K562 (cell line): ENCODE measurements around the gene NRM. TPM values are rescaled to one million over a fixed set of nuclear protein-coding genes. Genes with fewer than 3 reads are reported as not detected.

Experiments
- ARNT ChIP-seq, 2 experiments: fragments of 450-650 bp; IDR thresholded peaks; 2 replicates each; pipeline ENCODE4 v1.6.1; 2016; ENCODE audit warnings: mild to moderate bottlenecking in 1 of 2
- ATF1 ChIP-seq, 2 experiments: fragments of 450-650 bp in 1 of 2; IDR thresholded peaks; 2 replicates each; pipeline ENCODE4 v1.6.1; 2016; ENCODE audit warnings: missing compliant biosample characterization in 1 of 2, missing genetic modification characterization in 1 of 2
- ATF7 ChIP-seq: fragments of 450-650 bp; IDR thresholded peaks from 2 replicates; pipeline ENCODE4 v1.7.1; 2014; ENCODE audit warnings: mild to moderate bottlenecking, moderate library complexity
- GABPB1 ChIP-seq: sonication (generic); formaldehyde crosslinking; IDR thresholded peaks from 2 replicates; pipeline ENCODE4 v1.8.0; 2022; ENCODE audit warnings: mild to moderate bottlenecking, missing genetic modification reagents
- HIVEP1 ChIP-seq: fragments of 250-450 bp; sonication (Bioruptor Pico); IDR thresholded peaks from 2 replicates; pipeline ENCODE4 v1.4.0; 2020; ENCODE audit warnings: mild to moderate bottlenecking
- JUND ChIP-seq, 2 experiments: IDR thresholded peaks; 2 replicates in 1 of 2; 3 replicates in 1 of 2; pipeline ENCODE4 v1.6.1; 2011; ENCODE audit warnings: borderline replicate concordance in 2 of 2, low read depth in 2 of 2, low read length in 2 of 2, improper control_type of control experiment in 1 of 2, missing biosample characterization in 1 of 2, missing genetic modification characterization in 1 of 2, missing genetic modification reagents in 1 of 2
- KHSRP ChIP-seq: fragments of 450-650 bp; IDR thresholded peaks from 2 replicates; pipeline ENCODE4 v1.6.1; 2017
- L3MBTL2 ChIP-seq: fragments of 450-650 bp; IDR thresholded peaks from 2 replicates; pipeline ENCODE4 v1.6.1; 2016; ENCODE audit warnings: mild to moderate bottlenecking, moderate library complexity
- MED1 ChIP-seq: sonication (generic); formaldehyde crosslinking; IDR thresholded peaks from 2 replicates; pipeline ENCODE4 v1.8.1; 2023; ENCODE audit warnings: missing genetic modification reagents, borderline replicate concordance
- MEF2D ChIP-seq: conservative IDR thresholded peaks from 2 replicates; pipeline ENCODE4 v1.6.1; 2016; ENCODE audit warnings: low read depth, missing genetic modification characterization, missing compliant biosample characterization
- NRF1 ChIP-seq, 2 experiments: fragments of 450-650 bp; IDR thresholded peaks in 1 of 2; conservative IDR thresholded peaks in 1 of 2; 2 replicates each; pipeline ENCODE4 v1.6.1; 2014; ENCODE audit warnings: mild to moderate bottlenecking in 2 of 2
- PYGO2 ChIP-seq: fragments of 450-650 bp; IDR thresholded peaks from 2 replicates; pipeline ENCODE4 v1.6.1; 2016; ENCODE audit warnings: mild to moderate bottlenecking, missing genetic modification characterization, moderate library complexity, missing compliant biosample characterization
- RBM22 ChIP-seq: fragments of 200-400 bp; formaldehyde crosslinking; IDR thresholded peaks from 2 replicates; pipeline ENCODE4 v1.6.1; 2018; ENCODE audit warnings: low read length, low read depth; ENCODE audit not compliant: poor library complexity, severe bottlenecking
- RBM25 ChIP-seq: fragments of 200-400 bp; formaldehyde crosslinking; IDR thresholded peaks from 2 replicates; pipeline ENCODE4 v1.6.1; 2018; ENCODE audit warnings: low read length, low read depth, moderate library complexity; ENCODE audit not compliant: severe bottlenecking
- RFX5 ChIP-seq: IDR thresholded peaks from 2 replicates; pipeline ENCODE4 v1.6.1; 2011; ENCODE audit warnings: low read depth, mild to moderate bottlenecking, improper control_type of control experiment, low read length
- SMARCA4 ChIP-seq: fragments of 450-650 bp; IDR thresholded peaks from 2 replicates; pipeline ENCODE4 v1.6.1; 2016
- ZEB2 ChIP-seq: fragments of 450-650 bp; IDR thresholded peaks from 2 replicates; pipeline ENCODE4 v1.6.1; 2016
- polyA plus RNA-seq, 8 experiments: library from polyadenylated mRNA; depleted of rRNA in 4 of 8; stranded (reverse) in 5 of 8; unstranded in 3 of 8; fragments of >200 nt; fragmentation: Nextera tagmentation in 2 of 8; fragmentation: Illumina TruSeq in 1 of 8; extraction: Ambion mirVana in 2 of 8; extraction: Trizol in 1 of 8; gene quantifications; 2 replicates each; pipeline versions ENCODE4 v1.2.1 to v1.2.3, GENCODE V29; 2011 to 2014; ENCODE audit warnings: inconsistent platforms in 1 of 8, missing spikeins in 1 of 8
- total RNA-seq, 7 experiments: library from RNA; depleted of rRNA in 6 of 7; stranded (reverse); fragments of >200 nt in 6 of 7; fragmentation: Illumina TruSeq in 2 of 7; extraction: Trizol in 2 of 7; gene quantifications; 2 replicates each; pipeline versions ENCODE4 v1.2.1 to v1.2.3, GENCODE V29; 2011 to 2021; ENCODE audit warnings: low replicate concordance in 1 of 7
- TF ChIP-seq, protein P1 (sequence below): fragments of 150-350 bp; conservative IDR thresholded peaks from 2 replicates; pipeline ENCODE4 v1.6.1; 2014; ENCODE audit warnings: low read length
- TF ChIP-seq, protein P2 (sequence below), 2 experiments: IDR thresholded peaks; 2 replicates each; pipeline ENCODE4 v1.6.1; 2012; ENCODE audit warnings: improper control_type of control experiment in 2 of 2, low read depth in 2 of 2, low read length in 2 of 2, borderline replicate concordance in 1 of 2
- TF ChIP-seq, protein P3 (sequence below): sonication (generic); formaldehyde crosslinking; IDR thresholded peaks from 2 replicates; pipeline ENCODE4 v1.8.1; 2023; ENCODE audit warnings: mild to moderate bottlenecking, missing genetic modification reagents

The NRM gene
- total and polyA plus RNA-seq, 9 of the 15 experiments (the other 6 are each of a cell fraction or from before 2014, with no cell fraction given): 9.7 to 58.2 (median 18.1) TPM

DNA sequence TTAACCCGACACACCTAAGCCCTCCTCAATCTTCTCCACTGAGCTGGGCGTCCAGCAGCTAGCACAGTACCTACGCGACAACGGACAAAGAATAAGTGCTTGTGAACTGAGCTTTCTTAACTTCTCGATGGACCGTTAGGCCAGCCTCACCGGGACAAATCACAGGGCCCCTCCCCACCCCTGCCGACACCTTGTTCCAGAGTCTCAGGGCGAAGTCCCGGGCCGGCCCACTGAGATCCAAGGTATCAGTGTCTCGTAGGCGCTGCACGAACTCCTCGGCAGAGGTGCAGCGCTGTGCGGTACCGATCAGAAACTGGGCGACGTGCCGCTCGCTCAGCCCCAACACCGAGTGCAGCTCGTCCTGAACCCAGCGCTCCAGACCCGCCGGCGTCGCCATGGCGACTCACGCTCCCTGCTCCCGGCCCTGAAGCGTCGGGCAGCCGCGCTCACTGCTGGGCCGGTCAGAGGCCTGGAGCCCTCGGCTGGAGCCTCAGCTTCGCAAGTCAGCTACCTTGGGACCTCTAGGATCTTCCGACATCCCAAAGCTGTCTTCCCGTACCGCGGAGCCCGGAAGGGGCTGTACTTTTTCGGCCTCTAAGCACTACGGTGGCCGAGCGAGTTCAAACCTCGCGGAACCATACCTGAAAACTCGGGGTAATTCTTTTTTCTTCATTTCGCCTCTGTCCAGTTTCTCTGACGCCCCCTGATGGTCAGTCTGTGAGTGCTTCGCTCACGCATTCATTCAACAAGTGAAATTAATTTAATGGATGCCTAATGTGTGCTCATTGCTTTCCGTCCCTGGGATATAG is 18.1 kb downstream of the NRM start, which contains the start of gene DHX16 (continued):
- peak; percentile 60 for TF ChIP-seq RBM25
- TF ChIP-seq MED1: no peak
- TF ChIP-seq PYGO2 (tag): no peak
- no peak for TF ChIP-seq ATF1 (CRISPR knock-in tag; IDR thresholded peaks at IDR 0.05)
- TF ChIP-seq ATF1 (tag; IDR thresholded peaks at IDR 0.05): peak; percentile 67
- TF ChIP-seq, protein P1, sequence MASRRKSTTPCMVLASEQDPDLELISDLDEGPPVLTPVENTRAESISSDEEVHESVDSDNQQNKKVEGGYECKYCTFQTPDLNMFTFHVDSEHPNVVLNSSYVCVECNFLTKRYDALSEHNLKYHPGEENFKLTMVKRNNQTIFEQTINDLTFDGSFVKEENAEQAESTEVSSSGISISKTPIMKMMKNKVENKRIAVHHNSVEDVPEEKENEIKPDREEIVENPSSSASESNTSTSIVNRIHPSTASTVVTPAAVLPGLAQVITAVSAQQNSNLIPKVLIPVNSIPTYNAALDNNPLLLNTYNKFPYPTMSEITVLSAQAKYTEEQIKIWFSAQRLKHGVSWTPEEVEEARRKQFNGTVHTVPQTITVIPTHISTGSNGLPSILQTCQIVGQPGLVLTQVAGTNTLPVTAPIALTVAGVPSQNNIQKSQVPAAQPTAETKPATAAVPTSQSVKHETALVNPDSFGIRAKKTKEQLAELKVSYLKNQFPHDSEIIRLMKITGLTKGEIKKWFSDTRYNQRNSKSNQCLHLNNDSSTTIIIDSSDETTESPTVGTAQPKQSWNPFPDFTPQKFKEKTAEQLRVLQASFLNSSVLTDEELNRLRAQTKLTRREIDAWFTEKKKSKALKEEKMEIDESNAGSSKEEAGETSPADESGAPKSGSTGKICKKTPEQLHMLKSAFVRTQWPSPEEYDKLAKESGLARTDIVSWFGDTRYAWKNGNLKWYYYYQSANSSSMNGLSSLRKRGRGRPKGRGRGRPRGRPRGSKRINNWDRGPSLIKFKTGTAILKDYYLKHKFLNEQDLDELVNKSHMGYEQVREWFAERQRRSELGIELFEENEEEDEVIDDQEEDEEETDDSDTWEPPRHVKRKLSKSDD: no peak
- TF ChIP-seq ARNT (IDR thresholded peaks at IDR 0.05): peak; percentile 62 to 94; a peak in 3 of 4 replicates
- TF ChIP-seq SMARCA4: no peak; the same call in 1 of the 2 replicates
- TF ChIP-seq HIVEP1 (CRISPR knock-in tag): no peak
- TF ChIP-seq, protein P2, sequence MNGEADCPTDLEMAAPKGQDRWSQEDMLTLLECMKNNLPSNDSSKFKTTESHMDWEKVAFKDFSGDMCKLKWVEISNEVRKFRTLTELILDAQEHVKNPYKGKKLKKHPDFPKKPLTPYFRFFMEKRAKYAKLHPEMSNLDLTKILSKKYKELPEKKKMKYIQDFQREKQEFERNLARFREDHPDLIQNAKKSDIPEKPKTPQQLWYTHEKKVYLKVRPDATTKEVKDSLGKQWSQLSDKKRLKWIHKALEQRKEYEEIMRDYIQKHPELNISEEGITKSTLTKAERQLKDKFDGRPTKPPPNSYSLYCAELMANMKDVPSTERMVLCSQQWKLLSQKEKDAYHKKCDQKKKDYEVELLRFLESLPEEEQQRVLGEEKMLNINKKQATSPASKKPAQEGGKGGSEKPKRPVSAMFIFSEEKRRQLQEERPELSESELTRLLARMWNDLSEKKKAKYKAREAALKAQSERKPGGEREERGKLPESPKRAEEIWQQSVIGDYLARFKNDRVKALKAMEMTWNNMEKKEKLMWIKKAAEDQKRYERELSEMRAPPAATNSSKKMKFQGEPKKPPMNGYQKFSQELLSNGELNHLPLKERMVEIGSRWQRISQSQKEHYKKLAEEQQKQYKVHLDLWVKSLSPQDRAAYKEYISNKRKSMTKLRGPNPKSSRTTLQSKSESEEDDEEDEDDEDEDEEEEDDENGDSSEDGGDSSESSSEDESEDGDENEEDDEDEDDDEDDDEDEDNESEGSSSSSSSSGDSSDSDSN (IDR thresholded peaks at IDR 0.05; ENCODE audit: borderline replicate concordance in 1 of 2, low read depth in 2 of 2, low read length in 2 of 2): peak in 1 of 2 experiments; percentile 80; a peak in 1 of 4 replicates
- TF ChIP-seq ZEB2: peak; percentile 41; the same call in 1 of the 2 replicates
- TF ChIP-seq JUND (IDR thresholded peaks at IDR 0.05; ENCODE audit: borderline replicate concordance, low read depth, low read length): peak; percentile 76
- peak; percentile 68; the same call in 1 of the 3 replicates for TF ChIP-seq JUND (tag; IDR thresholded peaks at IDR 0.05; ENCODE audit: borderline replicate concordance, low read depth, low read length)
- peak; percentile 80 for TF ChIP-seq GABPB1
- peak; percentile 84 for TF ChIP-seq ATF7
- TF ChIP-seq MEF2D (tag): no peak
- peak; percentile 68 for TF ChIP-seq L3MBTL2
- TF ChIP-seq, protein P3, sequence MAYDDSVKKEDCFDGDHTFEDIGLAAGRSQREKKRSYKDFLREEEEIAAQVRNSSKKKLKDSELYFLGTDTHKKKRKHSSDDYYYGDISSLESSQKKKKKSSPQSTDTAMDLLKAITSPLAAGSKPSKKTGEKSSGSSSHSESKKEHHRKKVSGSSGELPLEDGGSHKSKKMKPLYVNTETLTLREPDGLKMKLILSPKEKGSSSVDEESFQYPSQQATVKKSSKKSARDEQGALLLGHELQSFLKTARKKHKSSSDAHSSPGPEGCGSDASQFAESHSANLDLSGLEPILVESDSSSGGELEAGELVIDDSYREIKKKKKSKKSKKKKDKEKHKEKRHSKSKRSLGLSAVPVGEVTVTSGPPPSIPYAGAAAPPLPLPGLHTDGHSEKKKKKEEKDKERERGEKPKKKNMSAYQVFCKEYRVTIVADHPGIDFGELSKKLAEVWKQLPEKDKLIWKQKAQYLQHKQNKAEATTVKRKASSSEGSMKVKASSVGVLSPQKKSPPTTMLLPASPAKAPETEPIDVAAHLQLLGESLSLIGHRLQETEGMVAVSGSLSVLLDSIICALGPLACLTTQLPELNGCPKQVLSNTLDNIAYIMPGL (CRISPR knock-in tag): peak; percentile 57; the same call in 1 of the 2 replicates
- TF ChIP-seq RBM22: peak; percentile 95
- TF ChIP-seq KHSRP: no peak
- no peak for TF ChIP-seq RFX5
- TF ChIP-seq NRF1 (conservative IDR thresholded peaks at IDR 0.05 in 1 of 2, IDR thresholded peaks at IDR 0.05 in 1 of 2): peak; percentile 45 to 63; a peak in 3 of 4 replicates
